Measurements from ENCODE around the gene RSF1.
"Not testable (repeated sequence)": the region's sequence is repeated elsewhere in the genome, so short reads cannot be mapped to it uniquely, and the experiment has no call there.

DNA sequence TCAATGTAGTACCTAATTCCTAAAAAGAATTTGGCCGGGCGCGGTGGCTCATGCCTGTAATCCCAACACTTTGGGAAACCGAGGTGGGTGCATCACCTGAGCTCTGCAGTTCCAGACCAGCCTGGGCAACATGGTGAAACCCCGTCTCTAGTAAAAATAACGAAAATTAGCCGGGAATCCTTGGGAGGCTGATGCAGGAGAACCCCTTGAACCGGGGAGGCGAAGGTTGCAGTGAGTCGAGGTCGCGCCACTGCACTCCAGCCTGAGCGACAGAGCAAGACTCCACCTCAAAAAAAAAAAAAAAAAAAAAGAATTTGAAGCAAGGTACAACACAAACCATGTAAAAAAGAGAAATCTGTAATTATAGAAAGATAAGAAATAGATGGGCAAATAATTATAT is 1.6 kb upstream of the RSF1 start:
- not testable (repeated sequence) for TF ChIP-seq POLR2AphosphoS5, POLR2A (IDR thresholded peaks at IDR 0.05)
- TF ChIP-seq, protein P1, sequence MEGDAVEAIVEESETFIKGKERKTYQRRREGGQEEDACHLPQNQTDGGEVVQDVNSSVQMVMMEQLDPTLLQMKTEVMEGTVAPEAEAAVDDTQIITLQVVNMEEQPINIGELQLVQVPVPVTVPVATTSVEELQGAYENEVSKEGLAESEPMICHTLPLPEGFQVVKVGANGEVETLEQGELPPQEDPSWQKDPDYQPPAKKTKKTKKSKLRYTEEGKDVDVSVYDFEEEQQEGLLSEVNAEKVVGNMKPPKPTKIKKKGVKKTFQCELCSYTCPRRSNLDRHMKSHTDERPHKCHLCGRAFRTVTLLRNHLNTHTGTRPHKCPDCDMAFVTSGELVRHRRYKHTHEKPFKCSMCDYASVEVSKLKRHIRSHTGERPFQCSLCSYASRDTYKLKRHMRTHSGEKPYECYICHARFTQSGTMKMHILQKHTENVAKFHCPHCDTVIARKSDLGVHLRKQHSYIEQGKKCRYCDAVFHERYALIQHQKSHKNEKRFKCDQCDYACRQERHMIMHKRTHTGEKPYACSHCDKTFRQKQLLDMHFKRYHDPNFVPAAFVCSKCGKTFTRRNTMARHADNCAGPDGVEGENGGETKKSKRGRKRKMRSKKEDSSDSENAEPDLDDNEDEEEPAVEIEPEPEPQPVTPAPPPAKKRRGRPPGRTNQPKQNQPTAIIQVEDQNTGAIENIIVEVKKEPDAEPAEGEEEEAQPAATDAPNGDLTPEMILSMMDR (IDR thresholded peaks at IDR 0.05), result not testable (repeated sequence)

All from stomach (tissue), 4 donors.